H9 (cell line): Measurements from ENCODE around the gene OARD1. TPM values are rescaled to one million over a fixed set of nuclear protein-coding genes. Genes with fewer than 3 reads are reported as not detected.

Experiments
- DNase-seq: peaks from one replicate; pipeline ENCODE4 v3.0.0-alpha.2; 2017
- H2AFZ ChIP-seq: one replicate; pipeline ENCODE4 v1.6.1; 2013; ENCODE audit warnings: mild to moderate bottlenecking, low read length, control low read depth, moderate library complexity
- H2AK5ac ChIP-seq: 2 replicates; pipeline ENCODE4 v1.6.1; 2013; ENCODE audit warnings: low read length, control low read depth, mixed read lengths; ENCODE audit not compliant: insufficient read length
- H2BK120ac ChIP-seq: one replicate; pipeline ENCODE4 v1.6.1; 2013; ENCODE audit warnings: low read depth, mild to moderate bottlenecking, low read length, control low read depth, inconsistent platforms; ENCODE audit not compliant: poor library complexity, severe bottlenecking
- H2BK12ac ChIP-seq: 2 replicates; pipeline ENCODE4 v1.6.1; 2013; ENCODE audit warnings: low read length, control low read depth, mixed read lengths, low read depth; ENCODE audit not compliant: insufficient read length
- H2BK15ac ChIP-seq: 2 replicates; pipeline ENCODE4 v1.6.1; 2013; ENCODE audit warnings: low read depth, low read length, control low read depth
- H2BK20ac ChIP-seq: one replicate; pipeline ENCODE4 v1.6.1; 2013; ENCODE audit warnings: low read depth, mild to moderate bottlenecking, low read length, control low read depth, inconsistent platforms; ENCODE audit not compliant: poor library complexity, severe bottlenecking
- H2BK5ac ChIP-seq: 2 replicates; pipeline ENCODE4 v1.6.1; 2013; ENCODE audit warnings: low read length, control low read depth, mixed read lengths; ENCODE audit not compliant: insufficient read length
- H3K14ac ChIP-seq: 2 replicates; pipeline ENCODE4 v1.6.1; 2013; ENCODE audit warnings: low read length, control low read depth; ENCODE audit not compliant: insufficient read depth
- H3K18ac ChIP-seq: 2 replicates; pipeline ENCODE4 v1.6.1; 2013; ENCODE audit warnings: low read depth, mild to moderate bottlenecking, mixed read lengths, low read length, control low read depth; ENCODE audit not compliant: insufficient read length
- H3K23ac ChIP-seq: 2 replicates; pipeline ENCODE4 v1.6.1; 2013; ENCODE audit warnings: low read length, control low read depth, mixed read lengths, low read depth; ENCODE audit not compliant: insufficient read length
- H3K23me2 ChIP-seq: 2 replicates; pipeline ENCODE4 v1.6.1; 2013; ENCODE audit warnings: low read depth, mild to moderate bottlenecking, mixed read lengths, low read length, control low read depth; ENCODE audit not compliant: insufficient read length, poor library complexity, severe bottlenecking
- H3K27ac ChIP-seq: 2 replicates; pipeline ENCODE4 v1.5.1; 2013; ENCODE audit warnings: low read length, control low read depth, mixed read lengths, low read depth; ENCODE audit not compliant: insufficient read length
- H3K27me3 ChIP-seq: 2 replicates; pipeline ENCODE4 v1.6.1; 2013; ENCODE audit warnings: low read length, control low read depth, inconsistent platforms; ENCODE audit not compliant: insufficient read depth
- H3K4ac ChIP-seq: 2 replicates; pipeline ENCODE4 v1.6.1; 2013; ENCODE audit warnings: low read depth, mild to moderate bottlenecking, control low read depth, inconsistent platforms, low read length, moderate library complexity
- H3K4me1 ChIP-seq: 2 replicates; pipeline ENCODE4 v1.6.1; 2013; ENCODE audit warnings: low read length, control low read depth, inconsistent platforms; ENCODE audit not compliant: insufficient read depth
- H3K4me2 ChIP-seq: 2 replicates; pipeline ENCODE4 v1.6.1; 2013; ENCODE audit warnings: low read length, control low read depth, mixed read lengths; ENCODE audit not compliant: insufficient read length, insufficient read depth
- H3K56ac ChIP-seq: 2 replicates; pipeline ENCODE4 v1.6.1; 2013; ENCODE audit warnings: low read depth, mild to moderate bottlenecking, mixed read lengths, low read length, control low read depth; ENCODE audit not compliant: insufficient read length
- H3K79me1 ChIP-seq: 2 replicates; pipeline ENCODE4 v1.6.1; 2013; ENCODE audit warnings: low read depth, mild to moderate bottlenecking, moderate library complexity, low read length, control low read depth, inconsistent platforms; ENCODE audit not compliant: insufficient read depth, poor library complexity, severe bottlenecking
- H3K79me2 ChIP-seq: 2 replicates; pipeline ENCODE4 v1.6.1; 2013; ENCODE audit warnings: low read length, control low read depth, inconsistent platforms; ENCODE audit not compliant: insufficient read depth
- H3K9ac ChIP-seq: 2 replicates; pipeline ENCODE4 v1.6.1; 2013; ENCODE audit warnings: low read length, control low read depth, mixed read lengths; ENCODE audit not compliant: insufficient read length; ENCODE audit errors: extremely low read depth
- H3K9me3 ChIP-seq: one replicate; pipeline ENCODE4 v1.6.1; 2013; ENCODE audit warnings: low read depth, low read length, inconsistent platforms; ENCODE audit not compliant: control insufficient read depth
- H3T11ph ChIP-seq: one replicate; pipeline ENCODE4 v1.6.1; 2013; ENCODE audit warnings: mild to moderate bottlenecking, low read length, control low read depth, inconsistent platforms
- H4K20me1 ChIP-seq: one replicate; pipeline ENCODE4 v1.6.1; 2013; ENCODE audit not compliant: control insufficient read depth, insufficient read length, insufficient read depth
- H4K5ac ChIP-seq: 2 replicates; pipeline ENCODE4 v1.6.1; 2013; ENCODE audit warnings: low read depth, mild to moderate bottlenecking, mixed read lengths, low read length, control low read depth; ENCODE audit not compliant: insufficient read length
- H4K8ac ChIP-seq: replicated peaks from 2 replicates; pipeline ENCODE4 v1.6.1; 2013; ENCODE audit warnings: low read length, control low read depth, mixed read lengths, low read depth; ENCODE audit not compliant: insufficient read length
- H4K91ac ChIP-seq: 2 replicates; pipeline ENCODE4 v1.6.1; 2013; ENCODE audit warnings: low read depth, mild to moderate bottlenecking, moderate library complexity, mixed read lengths, low read length, control low read depth; ENCODE audit not compliant: insufficient read length
- H3K27ac Mint-ChIP-seq, 3 experiments: 2 replicates in 2 of 3; 3 replicates in 1 of 3; pipeline ENCODE4 v1.8.0; 2020 to 2021; ENCODE audit warnings: mixed read lengths in 3 of 3, mild to moderate bottlenecking in 1 of 3, moderate library complexity in 1 of 3
- H3K27me3 Mint-ChIP-seq: 2 replicates; pipeline ENCODE4 v1.8.0; 2021; ENCODE audit warnings: low read depth, mild to moderate bottlenecking, moderate library complexity, mixed read lengths
- H3K36me3 Mint-ChIP-seq, 3 experiments: 2 replicates in 2 of 3; 3 replicates in 1 of 3; pipeline ENCODE4 v1.8.0; 2020 to 2021; ENCODE audit warnings: low read depth in 3 of 3, mixed read lengths in 3 of 3; ENCODE audit not compliant: insufficient read depth in 1 of 3
- H3K4me1 Mint-ChIP-seq, 2 experiments: 2 replicates each; pipeline ENCODE4 v1.8.0; 2020; ENCODE audit warnings: mixed read lengths in 2 of 2
- H3K4me3 Mint-ChIP-seq, 2 experiments: 2 replicates in 1 of 2; 3 replicates in 1 of 2; pipeline ENCODE4 v1.8.0; 2020 to 2021; ENCODE audit warnings: mild to moderate bottlenecking in 2 of 2, mixed read lengths in 2 of 2, moderate library complexity in 1 of 2
- H3K9me3 Mint-ChIP-seq, 2 experiments: 2 replicates in 1 of 2; 3 replicates in 1 of 2; pipeline ENCODE4 v1.8.0; 2020; ENCODE audit warnings: mild to moderate bottlenecking in 2 of 2, mixed read lengths in 2 of 2, moderate library complexity in 1 of 2
- CTCF ChIP-seq: fragments of 200-600 bp; sonication (generic); conservative IDR thresholded peaks from 3 replicates; pipeline ENCODE4 v1.8.0; 2021; ENCODE audit warnings: antibody characterized with exemption, mild to moderate bottlenecking
- WGBS: extraction: QIAGEN DNeasy Blood & Tissue Kit; methylation state at CpG from one replicate; pipeline ENCODE4 v1.1.7; 2013; ENCODE audit warnings: missing lambda C conversion rate, low lambda C conversion rate, mixed read lengths; ENCODE audit not compliant: insufficient read length; ENCODE audit errors: extremely low coverage; 5-methylcytosine and 5-hydroxymethylcytosine counted together
- total RNA-seq: library from RNA; stranded (reverse); gene quantifications from 2 replicates; pipeline ENCODE4 v1.2.1, GENCODE V29; 2021

OARD1 gene
- total RNA-seq, 1 experiment from 2014 or later, result 36.6 TPM

- no peak overlapping the region for H3K4me2 ChIP-seq
- H2BK15ac ChIP-seq, result no peak overlapping the region
- no peak for TF ChIP-seq CTCF
- Mint-ChIP-seq H3K9me3 (no peaks in the 10 kb centered on the region), H3K36me3 (no peaks in the 10 kb centered on the region; a peak in 2 of 7 replicates), H3K27me3 (no peaks in the 10 kb centered on the region), H3K4me3 (no peak overlapping the region), H3K27ac (peak overlapping the region in 2 of 3 experiments; percentile 34 to 88; a peak in 4 of 7 replicates), H3K4me1 (peaks cover 14 to 24% of the 10 kb centered on the region in 2 experiments)
- no peak overlapping the region for H3K14ac ChIP-seq
- H3K79me2 ChIP-seq, result no peaks in the 10 kb centered on the region
- H2AK5ac ChIP-seq, result no peak overlapping the region
- H3K9me3 ChIP-seq, result no peaks in the 10 kb centered on the region
- H2BK20ac ChIP-seq, result no peak overlapping the region
- H3T11ph ChIP-seq, result no peak overlapping the region
- no peak overlapping the region for H2BK5ac ChIP-seq
- no peaks in the 10 kb centered on the region for H3K79me1 ChIP-seq
- WGBS, result no CpG with 5 or more reads among the region's 1 CpG
- no peaks in the 10 kb centered on the region for H4K20me1 ChIP-seq
- no peak overlapping the region for H3K18ac ChIP-seq
- no peak overlapping the region for H2BK120ac ChIP-seq
- H2BK12ac ChIP-seq, result no peak overlapping the region
- no peak overlapping the region for H4K91ac ChIP-seq
- peaks cover 7% of the 10 kb centered on the region; the same call in 1 of the 2 replicates for H3K4me1 ChIP-seq
- no peak overlapping the region for H4K8ac ChIP-seq
- H4K5ac ChIP-seq, result no peak overlapping the region
- no peak overlapping the region for H3K9ac ChIP-seq
- H3K4ac ChIP-seq, result no peak overlapping the region
- DNase-seq, result no peak
- no peak overlapping the region for H3K56ac ChIP-seq
- H3K23me2 ChIP-seq, result no peaks in the 10 kb centered on the region
- H3K23ac ChIP-seq, result no peak overlapping the region
- H3K27me3 ChIP-seq, result no peaks in the 10 kb centered on the region
- no peak overlapping the region for H2AFZ ChIP-seq
- H3K27ac ChIP-seq, result no peak overlapping the region
Observed at GRCh38 chr6:41049521-41049920, 22.6 kb downstream of the OARD1 start.
